GM13977 (cell line): Measurements from ENCODE around the gene MIEN1.
"Not testable (repeated sequence)": the region's sequence is repeated elsewhere in the genome, so short reads cannot be mapped to it uniquely, and the experiment has no call there.

Experiments used
- DNase-seq: peaks from one replicate; pipeline ENCODE4 v3.0.0; 2012; ENCODE audit warnings: low spot score
- in situ Hi-C: fragments of 300-500 bp; cut with MboI; formaldehyde crosslinking; loops from one replicate; pipeline ENCODE4 v1.12.0; 2022; ENCODE audit warnings: low sequenced_read_pairs, low pct_unique_long_range_greater_than_20kb, mixed read lengths, inconsistent platforms; ENCODE audit not compliant: unreplicated experiment
- TF ChIP-seq, protein P1 (sequence below): IDR thresholded peaks from 2 replicates; pipeline ENCODE4 v1.5.1; 2012; ENCODE audit warnings: mild to moderate bottlenecking, control low read depth; ENCODE audit not compliant: insufficient read depth; ENCODE audit errors: extremely low read depth, missing control alignments

MIEN1 gene

DNA sequence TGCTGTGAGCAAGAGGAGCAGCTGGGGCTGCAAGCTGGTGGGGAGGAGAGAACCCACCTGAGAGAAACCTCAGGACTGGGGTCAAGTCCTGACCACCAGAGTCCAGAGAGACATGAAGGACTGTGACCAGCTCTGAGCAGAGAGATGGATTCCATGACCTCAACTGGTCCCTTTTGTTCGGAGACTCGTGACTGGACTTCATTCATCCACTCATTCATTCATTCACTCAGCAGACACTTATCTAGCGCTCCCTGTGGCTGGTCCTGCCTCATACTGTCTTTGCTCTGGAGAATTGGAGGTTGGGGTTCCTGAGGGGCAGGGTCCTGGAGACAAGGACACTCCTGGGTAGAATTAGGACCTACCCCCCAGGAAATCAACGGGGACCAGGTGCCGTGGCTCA, 26.4 kb downstream of the MIEN1 start:
- DNase-seq: no peak
- in situ Hi-C loops: no loop called here
- TF ChIP-seq, protein P1, sequence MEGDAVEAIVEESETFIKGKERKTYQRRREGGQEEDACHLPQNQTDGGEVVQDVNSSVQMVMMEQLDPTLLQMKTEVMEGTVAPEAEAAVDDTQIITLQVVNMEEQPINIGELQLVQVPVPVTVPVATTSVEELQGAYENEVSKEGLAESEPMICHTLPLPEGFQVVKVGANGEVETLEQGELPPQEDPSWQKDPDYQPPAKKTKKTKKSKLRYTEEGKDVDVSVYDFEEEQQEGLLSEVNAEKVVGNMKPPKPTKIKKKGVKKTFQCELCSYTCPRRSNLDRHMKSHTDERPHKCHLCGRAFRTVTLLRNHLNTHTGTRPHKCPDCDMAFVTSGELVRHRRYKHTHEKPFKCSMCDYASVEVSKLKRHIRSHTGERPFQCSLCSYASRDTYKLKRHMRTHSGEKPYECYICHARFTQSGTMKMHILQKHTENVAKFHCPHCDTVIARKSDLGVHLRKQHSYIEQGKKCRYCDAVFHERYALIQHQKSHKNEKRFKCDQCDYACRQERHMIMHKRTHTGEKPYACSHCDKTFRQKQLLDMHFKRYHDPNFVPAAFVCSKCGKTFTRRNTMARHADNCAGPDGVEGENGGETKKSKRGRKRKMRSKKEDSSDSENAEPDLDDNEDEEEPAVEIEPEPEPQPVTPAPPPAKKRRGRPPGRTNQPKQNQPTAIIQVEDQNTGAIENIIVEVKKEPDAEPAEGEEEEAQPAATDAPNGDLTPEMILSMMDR: no peak

DNA sequence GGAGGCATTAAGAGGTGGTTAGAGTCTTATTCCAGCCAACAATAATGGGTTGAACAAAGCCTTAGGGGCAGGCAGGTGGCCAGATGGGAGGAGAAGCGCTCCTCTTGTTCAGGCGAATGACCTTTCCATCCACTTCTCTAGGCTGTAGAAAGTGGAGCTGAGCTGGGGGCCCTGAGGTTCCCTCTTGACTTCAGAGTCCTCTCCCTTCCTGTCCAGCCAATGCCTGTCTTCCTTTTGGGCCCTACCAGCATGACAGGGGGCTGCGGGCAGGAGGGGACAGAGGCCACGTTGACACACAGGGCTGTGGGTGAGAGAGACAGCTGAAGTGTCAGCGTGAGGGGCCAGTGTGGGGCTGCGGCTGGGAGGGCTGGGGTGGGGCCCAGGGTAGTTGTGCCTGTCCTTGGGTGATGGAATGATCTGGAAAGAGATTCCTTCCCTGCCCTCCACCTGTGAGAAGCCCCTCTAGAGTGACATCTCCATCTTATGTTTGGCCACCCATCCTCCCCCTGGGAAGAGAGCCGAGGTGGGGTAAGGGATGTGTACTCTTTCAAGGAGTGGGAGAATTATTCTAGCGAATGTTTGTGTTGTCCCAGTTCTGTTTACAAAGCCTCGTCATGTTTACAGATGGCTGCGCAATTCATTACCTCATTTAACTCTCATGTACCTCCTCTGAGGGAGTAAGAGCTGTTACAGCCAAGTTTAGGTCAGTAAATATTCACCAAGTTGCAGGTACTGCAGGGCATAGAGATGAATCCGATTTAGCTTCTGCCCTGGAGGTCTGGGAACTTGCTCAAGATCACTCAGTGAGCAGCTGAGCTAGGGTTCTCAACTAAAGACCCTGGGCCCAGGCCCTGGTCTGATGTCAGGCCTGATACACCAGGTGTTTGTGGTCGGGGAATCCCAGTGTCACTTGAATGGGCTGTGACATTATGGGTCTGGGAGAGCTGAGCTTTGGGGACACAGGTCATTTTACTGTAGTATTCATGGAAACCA, 27.1 kb downstream of the MIEN1 start:
- peak; percentile 80 for DNase-seq
- in situ Hi-C loops: no loop called here
- TF ChIP-seq, protein P1: no peak

DNA sequence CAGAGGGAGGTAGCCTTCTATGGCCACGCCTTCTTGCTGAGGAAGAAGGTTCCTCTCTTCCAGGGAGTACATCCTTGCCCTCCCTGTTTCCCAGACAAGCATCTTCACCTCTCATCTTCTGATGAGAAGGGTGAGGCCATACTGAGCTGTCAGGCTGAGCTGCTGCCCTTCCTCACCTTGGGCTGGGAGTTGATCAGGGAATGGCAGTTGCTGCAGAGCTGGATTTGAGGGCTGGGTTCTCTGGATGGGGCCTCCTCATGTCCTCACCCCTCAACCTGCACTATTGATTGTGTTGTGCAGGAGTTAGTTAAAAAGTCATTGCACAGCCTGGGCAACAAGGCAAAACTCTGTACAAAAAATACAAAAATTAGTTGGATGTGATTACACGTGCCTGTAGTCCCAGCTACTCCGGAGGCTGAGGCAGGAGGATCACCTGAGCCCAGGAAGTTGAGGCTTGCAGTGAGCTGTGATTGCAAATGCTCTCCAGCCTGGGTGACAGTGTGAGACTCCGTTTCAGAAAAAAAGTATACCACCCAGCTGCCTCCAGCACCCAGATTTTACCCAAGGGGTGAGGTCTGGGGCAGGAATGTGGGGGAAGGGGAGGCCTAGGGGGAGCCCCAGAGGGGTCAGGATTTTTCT, 28.4 kb downstream of the MIEN1 start:
- TF ChIP-seq, protein P1: no peak
- no peak for DNase-seq
- in situ Hi-C loops: no loop called here

DNA sequence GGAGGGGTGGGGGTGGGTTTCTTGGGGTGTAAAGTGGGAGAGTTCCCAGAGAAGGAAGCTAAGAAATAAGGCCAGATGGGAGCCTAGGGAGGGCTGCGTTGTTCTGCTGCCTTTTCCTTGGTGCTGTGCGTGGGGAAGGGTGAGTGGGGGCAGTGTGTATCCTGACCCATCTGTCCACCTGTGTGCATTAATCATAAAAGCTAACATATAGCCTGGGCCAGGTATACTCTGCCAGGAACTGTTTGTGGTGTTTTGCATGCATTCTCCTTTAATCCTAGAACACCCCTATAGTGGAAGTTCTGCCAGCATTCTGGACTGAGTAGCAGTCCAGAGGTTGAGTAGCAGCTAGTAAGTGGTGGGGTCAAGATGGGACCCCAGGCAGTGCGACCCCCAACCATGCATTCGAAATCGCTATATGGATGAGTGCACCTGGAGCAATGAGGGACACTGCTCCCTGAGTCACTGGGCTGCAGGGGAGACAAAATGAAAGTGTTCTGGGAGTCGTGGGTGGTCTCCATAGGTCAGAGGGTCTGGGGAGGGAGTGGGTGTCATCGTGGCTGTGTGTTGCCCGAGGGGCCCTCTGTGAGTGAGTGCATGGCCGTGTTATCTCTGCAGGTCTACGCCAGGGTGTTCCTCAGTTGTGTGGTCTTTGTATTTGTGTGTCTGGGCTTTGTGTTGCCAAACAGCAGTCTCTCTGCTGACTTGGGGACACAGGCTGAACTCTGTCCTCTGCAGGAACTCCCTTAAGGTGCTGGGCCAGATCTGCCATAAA, 29.1 kb downstream of the MIEN1 start:
- TF ChIP-seq, protein P1: no peak
- no peak for DNase-seq
- in situ Hi-C loops: no loop called here

DNA sequence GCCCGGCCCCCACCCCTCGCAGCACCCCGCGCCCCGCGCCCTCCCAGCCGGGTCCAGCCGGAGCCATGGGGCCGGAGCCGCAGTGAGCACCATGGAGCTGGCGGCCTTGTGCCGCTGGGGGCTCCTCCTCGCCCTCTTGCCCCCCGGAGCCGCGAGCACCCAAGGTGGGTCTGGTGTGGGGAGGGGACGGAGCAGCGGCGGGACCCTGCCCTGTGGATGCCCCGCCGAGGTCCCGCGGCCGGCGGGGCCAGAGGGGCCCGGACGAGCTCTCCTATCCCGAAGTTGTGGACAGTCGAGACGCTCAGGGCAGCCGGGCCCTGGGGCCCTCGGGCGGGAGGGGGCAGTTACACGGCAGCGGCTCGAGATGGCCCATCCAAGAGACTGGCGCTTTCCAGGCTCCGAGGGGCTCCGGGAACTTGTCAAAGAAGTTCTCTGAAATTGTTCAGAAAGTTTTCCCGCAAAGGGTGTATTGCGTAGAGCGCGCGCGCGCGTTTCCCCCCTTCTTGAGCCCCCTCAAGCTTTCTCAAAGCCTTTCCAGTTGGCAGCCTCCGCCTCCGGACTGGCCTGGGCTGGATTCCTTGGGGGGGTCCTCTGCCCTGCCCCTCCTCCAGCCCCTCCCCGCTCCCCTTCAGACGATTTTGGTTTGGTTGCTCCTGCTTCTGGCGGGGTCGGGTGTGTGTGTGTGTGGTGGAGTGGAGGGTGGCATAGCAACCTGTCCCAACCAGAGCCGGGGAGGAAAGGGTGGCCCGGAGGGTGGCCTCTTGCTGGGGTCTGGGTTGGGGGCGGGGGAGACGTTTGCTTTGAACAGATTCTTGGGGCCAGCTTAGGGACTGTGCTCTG, 30.0 kb downstream of the MIEN1 start:
- in situ Hi-C loops: no loop called here
- TF ChIP-seq, protein P1: no peak
- DNase-seq: no peak

DNA sequence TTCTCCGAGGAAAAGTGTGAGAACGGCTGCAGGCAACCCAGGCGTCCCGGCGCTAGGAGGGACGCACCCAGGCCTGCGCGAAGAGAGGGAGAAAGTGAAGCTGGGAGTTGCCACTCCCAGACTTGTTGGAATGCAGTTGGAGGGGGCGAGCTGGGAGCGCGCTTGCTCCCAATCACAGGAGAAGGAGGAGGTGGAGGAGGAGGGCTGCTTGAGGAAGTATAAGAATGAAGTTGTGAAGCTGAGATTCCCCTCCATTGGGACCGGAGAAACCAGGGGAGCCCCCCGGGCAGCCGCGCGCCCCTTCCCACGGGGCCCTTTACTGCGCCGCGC, 30.5 kb downstream of the MIEN1 start, which contains the start of gene ERBB2:
TSS of gene ERBB2 (plus strand) at position 247 of the 330 bp plus-strand sequence. CDS start 175 bp downstream, outside the sequence.
- DNase-seq: no peak
- TF ChIP-seq, protein P1: no peak
- in situ Hi-C loops: no loop called here

DNA sequence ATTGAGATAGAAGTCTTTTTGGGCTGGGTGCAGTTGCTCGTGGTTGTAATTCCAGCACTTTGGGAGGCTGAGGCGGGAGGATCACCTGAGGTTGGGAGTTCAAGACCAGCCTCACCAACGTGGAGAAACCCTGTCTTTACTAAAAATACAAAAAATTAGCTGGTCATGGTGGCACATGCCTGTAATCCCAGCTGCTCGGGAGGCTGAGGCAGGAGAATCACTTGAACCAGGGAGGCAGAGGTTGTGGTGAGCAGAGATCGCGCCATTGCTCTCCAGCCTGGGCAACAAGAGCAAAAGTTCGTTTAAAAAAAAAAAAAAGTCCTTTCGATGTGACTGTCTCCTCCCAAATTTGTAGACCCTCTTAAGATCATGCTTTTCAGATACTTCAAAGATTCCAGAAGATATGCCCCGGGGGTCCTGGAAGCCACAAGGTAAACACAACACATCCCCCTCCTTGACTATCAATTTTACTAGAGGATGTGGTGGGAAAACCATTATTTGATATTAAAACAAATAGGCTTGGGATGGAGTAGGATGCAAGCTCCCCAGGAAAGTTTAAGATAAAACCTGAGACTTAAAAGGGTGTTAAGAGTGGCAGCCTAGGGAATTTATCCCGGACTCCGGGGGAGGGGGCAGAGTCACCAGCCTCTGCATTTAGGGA, 31.0 kb downstream of the MIEN1 start:
- in situ Hi-C loops, DNase-seq: not testable (repeated sequence)
